Activated CD8-positive, alpha-beta memory T cell treated with anti-CD3 and anti-CD28 coated beads for 48 hours (primary cell): ENCODE results near the gene TNNI2.

Source experiments
- DNase-seq, 3 experiments: peaks; one replicate each; pipeline ENCODE4 v3.0.0-alpha.2; 2020; ENCODE audit warnings: low read depth in 2 of 3, low spot score in 2 of 3

Gene TNNI2

GRCh38 chr11:1844221-1845094 lies 5.7 kb downstream of the TNNI2 start:
- DNase-seq: no peak

GRCh38 chr11:1845095-1845429 lies 6.3 kb downstream of the TNNI2 start:
- DNase-seq: no peak

GRCh38 chr11:1845561-1846452 lies 7.0 kb downstream of the TNNI2 start:
- no peak for DNase-seq

GRCh38 chr11:1846453-1846932 lies 7.7 kb downstream of the TNNI2 start:
- no peak for DNase-seq

- DNase-seq: no peak
Measured at GRCh38 chr11:1847006-1847735, 8.4 kb downstream of the TNNI2 start.

GRCh38 chr11:1847926-1848639 lies 9.3 kb downstream of the TNNI2 start:
- DNase-seq: no peak

- no peak for DNase-seq
Measured at GRCh38 chr11:1848640-1849430, 10.1 kb downstream of the TNNI2 start.

- no peak for DNase-seq
Measured at GRCh38 chr11:1851468-1852180, 12.8 kb downstream of the TNNI2 start.

GRCh38 chr11:1852271-1852876 lies 13.6 kb downstream of the TNNI2 start:
- DNase-seq: no peak

GRCh38 chr11:1852877-1853276 lies 14.1 kb downstream of the TNNI2 start, which contains the start of gene LSP1:
LSP1 (plus strand) TSS chr11:1853084; CDS start chr11:1853145, 61 bp downstream.
- peak in 2 of 3 experiments; percentile 57 to 81 for DNase-seq

- DNase-seq: no peak
Measured at GRCh38 chr11:1853376-1854131, 14.8 kb downstream of the TNNI2 start.

GRCh38 chr11:1854132-1854948 lies 15.6 kb downstream of the TNNI2 start:
- DNase-seq: no peak

GRCh38 chr11:1854949-1855885 lies 16.4 kb downstream of the TNNI2 start:
- peak in 1 of 3 experiments; percentile 54 for DNase-seq

- no peak for DNase-seq
Measured at GRCh38 chr11:1855886-1856265, 17.1 kb downstream of the TNNI2 start.

- no peak for DNase-seq
Measured at GRCh38 chr11:1856306-1857005, 17.7 kb downstream of the TNNI2 start.
